Stimulated activated CD8-positive, alpha-beta memory T cell treated with anti-CD3 and anti-CD28 coated beads, Interleukin-12 subunit alpha, Interleukin-12 subunit beta, amount 100 ng/mL, for 24 hours (primary cell): ENCODE data around the gene LIMD2.

Experiments
- DNase-seq: peaks from one replicate; pipeline ENCODE4 v3.0.0-alpha.2; 2020; ENCODE audit errors: extremely low read depth

The LIMD2 gene

GRCh38 chr17:63681530-63681929 lies 18.4 kb downstream of the LIMD2 start:
- no peak for DNase-seq

GRCh38 chr17:63680700-63681099 lies 19.2 kb downstream of the LIMD2 start:
- no peak for DNase-seq

- no peak for DNase-seq
Observed at GRCh38 chr17:63679214-63679613, 20.7 kb downstream of the LIMD2 start.

GRCh38 chr17:63676584-63676983 lies 23.3 kb downstream of the LIMD2 start:
- no peak for DNase-seq

GRCh38 chr17:63675607-63676546 lies 24.0 kb downstream of the LIMD2 start:
- DNase-seq = no peak

GRCh38 chr17:63675231-63675606 lies 24.7 kb downstream of the LIMD2 start:
- no peak for DNase-seq

- no peak for DNase-seq
Observed at GRCh38 chr17:63672856-63673255, 27.1 kb downstream of the LIMD2 start.

- no peak for DNase-seq
Observed at GRCh38 chr17:63665527-63666214, 34.3 kb downstream of the LIMD2 start.

- DNase-seq = no peak
Observed at GRCh38 chr17:63659850-63660249, 40.1 kb downstream of the LIMD2 start.

- no peak for DNase-seq
Observed at GRCh38 chr17:63658366-63658765, 41.6 kb downstream of the LIMD2 start.

GRCh38 chr17:63657786-63658185 lies 42.1 kb downstream of the LIMD2 start:
- no peak for DNase-seq

- no peak for DNase-seq
Observed at GRCh38 chr17:63653050-63653449, 46.9 kb downstream of the LIMD2 start.

GRCh38 chr17:63652106-63652505 lies 47.8 kb downstream of the LIMD2 start:
- no peak for DNase-seq

GRCh38 chr17:63649813-63650212 lies 50.1 kb downstream of the LIMD2 start:
- no peak for DNase-seq

- no peak for DNase-seq
Observed at GRCh38 chr17:63647936-63648335, 52.0 kb downstream of the LIMD2 start.

- DNase-seq = no peak
Observed at GRCh38 chr17:63647065-63647725, 52.7 kb downstream of the LIMD2 start.

GRCh38 chr17:63646488-63646806 lies 53.5 kb downstream of the LIMD2 start:
- DNase-seq = no peak
